Activated naive CD8-positive, alpha-beta T cell treated with anti-CD3 and anti-CD28 coated beads, Interleukin-2, amount 50 U/mL, for 24 hours (primary cell): ENCODE data around the gene KANSL1.

ENCODE experiments used
- ATAC-seq: fragments of 150-1000 bp; cut with Tn5 transposase; one replicate; pipeline ENCODE4 v1.10.0; 2021
- DNase-seq: peaks from one replicate; pipeline ENCODE4 v3.0.0; 2021
- H3K27ac Mint-ChIP-seq: one replicate; pipeline ENCODE4 v1.8.0; 2021; ENCODE audit warnings: mild to moderate bottlenecking, mixed read lengths
- H3K27me3 Mint-ChIP-seq: one replicate; pipeline ENCODE4 v1.8.0; 2021; ENCODE audit warnings: mixed read lengths
- H3K36me3 Mint-ChIP-seq: one replicate; pipeline ENCODE4 v1.8.0; 2021; ENCODE audit warnings: low read depth, mixed read lengths
- H3K4me1 Mint-ChIP-seq: one replicate; pipeline ENCODE4 v1.8.0; 2021; ENCODE audit warnings: mixed read lengths
- H3K4me3 Mint-ChIP-seq: one replicate; pipeline ENCODE4 v1.8.0; 2021; ENCODE audit warnings: mild to moderate bottlenecking, moderate library complexity, mixed read lengths
- H3K9me3 Mint-ChIP-seq: one replicate; pipeline ENCODE4 v1.8.0; 2021; ENCODE audit warnings: mixed read lengths

Gene KANSL1

GRCh38 chr17:46038414-46038813 lies 154.8 kb downstream of the KANSL1 start:
- Mint-ChIP-seq H3K27ac (peak overlapping the region; percentile 4), H3K9me3 (no peaks in the 10 kb centered on the region), H3K4me3 (no peak overlapping the region), H3K4me1 (peaks cover 21% of the 10 kb centered on the region), H3K27me3 (no peaks in the 10 kb centered on the region), H3K36me3 (peaks cover 65% of the 10 kb centered on the region)
- ATAC-seq: no peak
- no peak for DNase-seq

- H3K36me3 Mint-ChIP-seq: peaks cover 64% of the 10 kb centered on the region
- no peak for ATAC-seq
- H3K27me3 Mint-ChIP-seq: no peaks in the 10 kb centered on the region
- H3K4me3 Mint-ChIP-seq: no peak overlapping the region
- no peaks in the 10 kb centered on the region for H3K9me3 Mint-ChIP-seq
- no peak for DNase-seq
- H3K4me1 Mint-ChIP-seq: peaks cover 21% of the 10 kb centered on the region
- H3K27ac Mint-ChIP-seq: peak overlapping the region; percentile 4
Observed at GRCh38 chr17:46037722-46038255, 155.4 kb downstream of the KANSL1 start.

GRCh38 chr17:46036491-46036890 lies 156.7 kb downstream of the KANSL1 start:
- H3K4me1 Mint-ChIP-seq: peaks cover 21% of the 10 kb centered on the region
- no peaks in the 10 kb centered on the region for H3K9me3 Mint-ChIP-seq
- H3K4me3 Mint-ChIP-seq: no peak overlapping the region
- no peaks in the 10 kb centered on the region for H3K27me3 Mint-ChIP-seq
- no peak for DNase-seq
- H3K36me3 Mint-ChIP-seq: peaks cover 63% of the 10 kb centered on the region
- ATAC-seq: no peak
- H3K27ac Mint-ChIP-seq: no peak overlapping the region

DNA sequence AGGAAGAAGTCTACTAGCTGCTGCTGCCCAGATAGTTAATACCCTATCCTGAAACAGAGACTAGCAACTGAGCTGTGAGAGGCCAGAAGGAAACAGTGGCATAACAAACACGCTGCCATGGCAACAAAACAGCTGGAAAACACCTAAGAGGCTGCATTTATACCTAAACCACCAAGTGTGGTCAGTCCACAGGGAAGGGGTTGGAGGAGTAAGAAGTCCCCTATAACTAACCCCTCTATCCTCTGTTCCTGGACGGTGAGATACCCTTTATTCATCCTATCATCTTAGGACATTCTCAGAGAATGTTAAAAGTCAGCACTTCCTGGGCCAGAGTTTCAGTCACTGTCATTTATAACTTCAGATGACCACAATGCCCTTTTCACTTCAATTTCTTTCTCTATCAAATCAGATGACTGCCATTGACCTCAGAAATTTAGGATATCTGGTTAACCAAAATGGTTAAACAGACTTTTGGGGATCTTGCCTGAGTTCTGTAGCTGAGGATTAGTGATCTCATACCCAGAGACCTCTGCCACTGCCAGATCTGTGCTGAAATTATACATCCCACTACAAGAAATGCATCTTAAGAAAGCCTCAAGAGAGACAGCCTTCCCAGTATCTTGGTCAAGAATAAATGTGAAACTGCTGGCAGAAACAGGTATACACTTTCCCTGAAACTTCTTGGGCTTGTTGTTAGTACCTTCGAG lies 158.0 kb downstream of the KANSL1 start:
- peak overlapping the region; percentile 76 for H3K27ac Mint-ChIP-seq
- DNase-seq (peak; percentile 25), ATAC-seq (peak; percentile 76)
- no peaks in the 10 kb centered on the region for H3K27me3 Mint-ChIP-seq
- no peaks in the 10 kb centered on the region for H3K9me3 Mint-ChIP-seq
- peaks cover 63% of the 10 kb centered on the region for H3K36me3 Mint-ChIP-seq
- peaks cover 23% of the 10 kb centered on the region for H3K4me1 Mint-ChIP-seq
- H3K4me3 Mint-ChIP-seq: no peak overlapping the region

GRCh38 chr17:46033392-46033791 lies 159.8 kb downstream of the KANSL1 start:
- Mint-ChIP-seq H3K4me3 (no peak overlapping the region), H3K27me3 (no peaks in the 10 kb centered on the region), H3K4me1 (peaks cover 33% of the 10 kb centered on the region), H3K27ac (peak overlapping the region; percentile 51), H3K9me3 (no peaks in the 10 kb centered on the region), H3K36me3 (peaks cover 61% of the 10 kb centered on the region)
- DNase-seq (no peak), ATAC-seq (no peak)

- Mint-ChIP-seq H3K9me3 (no peaks in the 10 kb centered on the region), H3K36me3 (peaks cover 56% of the 10 kb centered on the region), H3K27ac (peak overlapping the region; percentile 51), H3K27me3 (no peaks in the 10 kb centered on the region), H3K4me1 (peaks cover 34% of the 10 kb centered on the region), H3K4me3 (no peak overlapping the region)
- ATAC-seq (no peak), DNase-seq (no peak)
Observed at GRCh38 chr17:46032909-46033308, 160.3 kb downstream of the KANSL1 start.

GRCh38 chr17:46031920-46032319 lies 161.3 kb downstream of the KANSL1 start:
- ATAC-seq (no peak), DNase-seq (no peak)
- Mint-ChIP-seq H3K36me3 (peaks cover 50% of the 10 kb centered on the region), H3K9me3 (no peaks in the 10 kb centered on the region), H3K27ac (no peak overlapping the region), H3K27me3 (no peaks in the 10 kb centered on the region), H3K4me1 (peaks cover 37% of the 10 kb centered on the region), H3K4me3 (no peak overlapping the region)

- Mint-ChIP-seq H3K9me3 (no peaks in the 10 kb centered on the region), H3K27ac (no peak overlapping the region), H3K36me3 (peaks cover 46% of the 10 kb centered on the region), H3K4me3 (no peak overlapping the region), H3K27me3 (no peaks in the 10 kb centered on the region), H3K4me1 (peaks cover 37% of the 10 kb centered on the region)
- ATAC-seq: no peak
- DNase-seq: no peak
Observed at GRCh38 chr17:46031440-46031839, 161.8 kb downstream of the KANSL1 start.

- no peak for ATAC-seq
- Mint-ChIP-seq H3K27me3 (no peaks in the 10 kb centered on the region), H3K27ac (peak overlapping the region; percentile 29), H3K4me1 (peaks cover 33% of the 10 kb centered on the region), H3K4me3 (no peak overlapping the region), H3K36me3 (peaks cover 42% of the 10 kb centered on the region), H3K9me3 (no peaks in the 10 kb centered on the region)
- no peak for DNase-seq
Observed at GRCh38 chr17:46030752-46031151, 162.5 kb downstream of the KANSL1 start.

DNA sequence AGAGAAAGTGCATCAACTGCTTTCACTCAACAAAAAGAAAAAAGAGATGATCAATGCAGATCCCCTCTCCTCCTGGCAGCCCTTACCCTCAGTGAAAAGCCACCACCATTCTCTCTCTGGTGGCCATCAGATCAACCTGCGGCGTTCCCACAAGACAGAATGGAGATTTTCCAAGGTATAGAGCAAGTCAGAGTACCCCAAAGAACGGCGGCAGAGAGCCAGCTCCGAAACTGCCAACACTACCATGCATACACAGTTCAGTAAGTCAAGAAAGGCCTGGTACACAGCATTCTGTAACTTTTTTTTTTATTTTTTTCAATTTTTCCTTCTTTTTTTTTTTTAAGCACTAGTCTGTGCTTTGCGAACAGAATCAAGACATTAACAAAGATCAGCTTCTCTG lies 163.6 kb downstream of the KANSL1 start:
- peak overlapping the region; percentile 28 for H3K27ac Mint-ChIP-seq

DNA sequence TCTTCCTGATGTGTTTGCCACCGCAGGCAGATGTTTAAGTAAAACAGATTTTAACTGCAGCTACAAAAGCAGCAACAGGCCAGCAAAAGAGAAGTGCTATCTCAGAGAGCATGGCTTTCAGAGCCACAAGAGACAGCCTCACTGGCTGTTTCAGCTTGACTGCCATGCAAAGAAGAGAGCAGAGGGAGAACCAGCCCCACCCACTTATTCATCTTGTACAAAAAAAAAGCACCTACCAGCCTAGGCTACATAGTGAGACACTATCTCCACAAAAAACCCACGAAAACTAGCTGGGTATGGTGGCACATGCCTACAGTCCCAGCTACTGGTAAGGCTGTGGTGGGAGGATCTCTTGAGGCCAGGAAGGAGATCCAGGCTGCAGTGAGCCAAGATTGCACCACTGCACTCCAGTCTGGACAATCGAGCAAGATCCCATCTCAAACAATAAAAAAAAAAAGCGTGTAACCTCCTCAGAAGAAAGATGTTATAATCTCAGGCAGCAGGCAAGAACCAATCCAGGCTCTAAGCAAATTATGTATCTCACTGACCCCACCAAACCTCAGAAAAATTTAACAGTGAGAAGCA lies 164.2 kb downstream of the KANSL1 start:
- H3K36me3 Mint-ChIP-seq: peaks cover 31% of the 10 kb centered on the region
- H3K4me1 Mint-ChIP-seq: peaks cover 21% of the 10 kb centered on the region
- no peaks in the 10 kb centered on the region for H3K9me3 Mint-ChIP-seq
- H3K27ac Mint-ChIP-seq: peak overlapping the region; percentile 28
- H3K4me3 Mint-ChIP-seq: no peak overlapping the region
- no peak for DNase-seq
- no peaks in the 10 kb centered on the region for H3K27me3 Mint-ChIP-seq
- peak; percentile 33 for ATAC-seq

More for the DNA sequence above, 163.6 kb downstream of the KANSL1 start:
- Mint-ChIP-seq H3K36me3 (peaks cover 36% of the 10 kb centered on the region), H3K27me3 (no peaks in the 10 kb centered on the region), H3K4me3 (no peak overlapping the region), H3K9me3 (no peaks in the 10 kb centered on the region), H3K4me1 (peaks cover 23% of the 10 kb centered on the region)
- DNase-seq (no peak), ATAC-seq (no peak)

DNA sequence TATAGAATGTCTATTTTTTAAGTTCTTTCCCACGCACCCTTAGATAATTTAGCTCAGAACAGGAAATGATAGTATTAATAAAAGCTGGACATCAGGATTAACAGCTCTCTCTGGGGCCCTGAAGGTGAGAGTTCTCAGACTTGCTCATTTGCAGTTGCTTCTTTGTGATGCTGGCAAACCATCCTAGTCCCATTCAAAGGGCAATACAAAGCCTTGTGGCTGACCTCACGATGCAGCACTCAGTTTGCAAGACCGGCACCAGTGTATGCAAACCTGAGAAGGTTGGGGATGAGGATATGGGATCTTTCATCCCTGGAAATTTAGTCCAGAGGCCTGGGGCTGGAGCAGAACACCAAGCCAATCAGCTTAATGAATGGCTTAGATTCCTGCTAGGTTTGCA lies 164.9 kb downstream of the KANSL1 start:
- no peak for ATAC-seq
- Mint-ChIP-seq H3K27me3 (no peaks in the 10 kb centered on the region), H3K27ac (no peak overlapping the region), H3K4me3 (no peak overlapping the region), H3K9me3 (no peaks in the 10 kb centered on the region), H3K4me1 (peaks cover 25% of the 10 kb centered on the region), H3K36me3 (peaks cover 27% of the 10 kb centered on the region)
- DNase-seq: no peak

DNA sequence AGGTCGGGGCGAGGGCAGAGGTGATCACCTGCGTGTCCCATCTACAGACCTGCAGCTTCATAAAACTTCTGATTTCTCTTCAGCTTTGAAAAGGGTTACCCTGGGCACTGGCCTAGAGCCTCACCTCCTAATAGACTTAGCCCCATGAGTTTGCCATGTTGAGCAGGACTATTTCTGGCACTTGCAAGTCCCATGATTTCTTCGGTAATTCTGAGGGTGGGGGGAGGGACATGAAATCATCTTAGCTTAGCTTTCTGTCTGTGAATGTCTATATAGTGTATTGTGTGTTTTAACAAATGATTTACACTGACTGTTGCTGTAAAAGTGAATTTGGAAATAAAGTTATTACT lies 165.3 kb downstream of the KANSL1 start:
- H3K9me3 Mint-ChIP-seq: no peaks in the 10 kb centered on the region
- peaks cover 23% of the 10 kb centered on the region for H3K36me3 Mint-ChIP-seq
- H3K4me1 Mint-ChIP-seq: peaks cover 25% of the 10 kb centered on the region
- no peak for ATAC-seq
- no peaks in the 10 kb centered on the region for H3K27me3 Mint-ChIP-seq
- DNase-seq: no peak
- H3K4me3 Mint-ChIP-seq: no peak overlapping the region
- no peak overlapping the region for H3K27ac Mint-ChIP-seq

- ATAC-seq: no peak
- H3K27ac Mint-ChIP-seq: peak overlapping the region; percentile 8
- H3K4me1 Mint-ChIP-seq: peaks cover 25% of the 10 kb centered on the region
- H3K27me3 Mint-ChIP-seq: no peaks in the 10 kb centered on the region
- no peaks in the 10 kb centered on the region for H3K9me3 Mint-ChIP-seq
- H3K4me3 Mint-ChIP-seq: no peak overlapping the region
- DNase-seq: no peak
- H3K36me3 Mint-ChIP-seq: peaks cover 22% of the 10 kb centered on the region
Observed at GRCh38 chr17:46027048-46027975, 165.9 kb downstream of the KANSL1 start.
